ENCODE measurements around the gene PROM1. TPM values are rescaled to one million over a fixed set of nuclear protein-coding genes. Genes with fewer than 3 reads are reported as not detected.
A peak's percentile ranks its signal among the peaks of the same experiment; 100 is the strongest.

PROM1 gene
- polyA plus RNA-seq, 3 donors from 2014 or later: 0.11 to 0.16 TPM; not detected in 1

GRCh38 chr4:16090096-16090705, 6.4 kb upstream of the PROM1 start:
- no peaks in the 10 kb centered on the region for H3K4me1 Mint-ChIP-seq
- no peak overlapping the region for H3K4me3 Mint-ChIP-seq
- no peak overlapping the region for H3K27ac Mint-ChIP-seq
- H3K27me3 Mint-ChIP-seq (ENCODE audit: low read depth in 3 of 3): peaks cover 2 to 14% (median 11%) of the 10 kb centered on the region in 3 donors
- H3K9me3 Mint-ChIP-seq: no peaks in the 10 kb centered on the region
- no peaks in the 10 kb centered on the region for H3K36me3 Mint-ChIP-seq
- DNase-seq: no peak

DNA sequence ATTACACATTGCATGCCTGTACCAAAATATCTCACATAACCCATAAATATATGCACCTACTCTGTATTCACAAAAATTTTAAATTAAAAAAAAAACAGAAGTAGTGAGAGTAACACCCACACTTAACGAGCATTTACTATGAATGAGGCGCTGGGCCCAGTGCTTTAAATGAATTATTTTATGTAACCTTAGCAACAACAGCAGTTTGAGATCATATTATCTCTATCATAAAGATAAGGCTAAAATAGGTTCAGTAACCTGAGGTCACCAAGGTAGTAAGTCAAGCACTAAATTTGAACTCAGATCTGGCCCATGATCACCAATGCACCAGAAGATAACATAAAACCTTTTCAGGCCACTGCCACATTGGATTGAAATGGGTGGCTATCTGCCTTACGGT, 5.3 kb upstream of the PROM1 start:
- H3K36me3 Mint-ChIP-seq: no peaks in the 10 kb centered on the region
- no peak overlapping the region for H3K4me3 Mint-ChIP-seq
- H3K4me1 Mint-ChIP-seq: peaks cover 3 to 5% of the 10 kb centered on the region in 2 donors
- no peaks in the 10 kb centered on the region for H3K9me3 Mint-ChIP-seq
- H3K27ac Mint-ChIP-seq: no peak overlapping the region
- DNase-seq: no peak
- H3K27me3 Mint-ChIP-seq (ENCODE audit: low read depth in 3 of 3): peaks cover 7 to 23% (median 15%) of the 10 kb centered on the region in 3 donors

DNA sequence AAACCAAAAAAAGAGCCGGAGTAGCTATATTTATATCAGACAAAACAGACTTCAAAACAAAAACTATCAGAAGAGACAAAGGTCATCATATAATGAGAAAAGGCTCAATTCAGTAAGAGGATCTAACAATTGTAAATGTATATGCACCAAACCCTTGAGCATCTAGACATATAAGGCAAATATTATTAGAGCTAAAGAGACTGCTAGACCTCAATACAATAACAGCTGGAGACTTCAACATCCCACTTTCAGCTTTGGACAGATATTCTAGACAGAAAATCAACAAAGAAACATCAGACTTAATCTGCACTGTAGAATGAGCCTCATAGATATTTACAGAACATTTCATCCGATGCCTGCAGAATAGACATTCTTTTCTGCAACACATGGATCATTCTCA, 4.8 kb upstream of the PROM1 start:
- Mint-ChIP-seq H3K4me3 (no peak overlapping the region), H3K27me3 (ENCODE audit: low read depth in 3 of 3) (peaks cover 8 to 24% (median 19%) of the 10 kb centered on the region in 3 donors), H3K4me1 (peaks cover 6 to 9% of the 10 kb centered on the region in 2 donors), H3K9me3 (no peaks in the 10 kb centered on the region), H3K36me3 (no peaks in the 10 kb centered on the region), H3K27ac (no peak overlapping the region)
- DNase-seq: no peak

DNA sequence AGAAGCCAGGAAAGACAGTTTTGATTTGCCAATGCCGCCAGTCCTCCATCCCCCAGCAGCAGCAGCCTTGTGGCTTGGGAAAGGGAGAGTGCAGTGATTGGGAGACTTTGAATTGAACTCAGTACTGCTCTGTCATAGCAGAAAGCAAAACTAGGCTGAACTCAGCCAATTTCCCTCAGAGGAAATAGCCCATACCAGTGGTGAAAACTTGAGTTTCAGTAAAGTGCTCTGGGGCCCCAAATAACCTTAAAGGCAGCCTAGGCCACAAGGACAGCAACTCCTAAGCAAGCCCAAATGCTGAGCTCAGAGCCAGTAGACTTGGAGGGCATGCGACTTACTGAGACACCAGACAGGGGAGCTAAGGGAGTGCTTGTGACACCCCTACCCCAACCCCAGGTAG, 2.0 kb upstream of the PROM1 start:
- Mint-ChIP-seq H3K9me3 (no peaks in the 10 kb centered on the region), H3K4me1 (peaks cover 19 to 26% of the 10 kb centered on the region in 2 donors), H3K27ac (no peak overlapping the region), H3K36me3 (no peaks in the 10 kb centered on the region), H3K4me3 (no peak overlapping the region), H3K27me3 (ENCODE audit: low read depth in 3 of 3) (peaks cover 11 to 31% (median 26%) of the 10 kb centered on the region in 3 donors)
- DNase-seq: no peak

DNA sequence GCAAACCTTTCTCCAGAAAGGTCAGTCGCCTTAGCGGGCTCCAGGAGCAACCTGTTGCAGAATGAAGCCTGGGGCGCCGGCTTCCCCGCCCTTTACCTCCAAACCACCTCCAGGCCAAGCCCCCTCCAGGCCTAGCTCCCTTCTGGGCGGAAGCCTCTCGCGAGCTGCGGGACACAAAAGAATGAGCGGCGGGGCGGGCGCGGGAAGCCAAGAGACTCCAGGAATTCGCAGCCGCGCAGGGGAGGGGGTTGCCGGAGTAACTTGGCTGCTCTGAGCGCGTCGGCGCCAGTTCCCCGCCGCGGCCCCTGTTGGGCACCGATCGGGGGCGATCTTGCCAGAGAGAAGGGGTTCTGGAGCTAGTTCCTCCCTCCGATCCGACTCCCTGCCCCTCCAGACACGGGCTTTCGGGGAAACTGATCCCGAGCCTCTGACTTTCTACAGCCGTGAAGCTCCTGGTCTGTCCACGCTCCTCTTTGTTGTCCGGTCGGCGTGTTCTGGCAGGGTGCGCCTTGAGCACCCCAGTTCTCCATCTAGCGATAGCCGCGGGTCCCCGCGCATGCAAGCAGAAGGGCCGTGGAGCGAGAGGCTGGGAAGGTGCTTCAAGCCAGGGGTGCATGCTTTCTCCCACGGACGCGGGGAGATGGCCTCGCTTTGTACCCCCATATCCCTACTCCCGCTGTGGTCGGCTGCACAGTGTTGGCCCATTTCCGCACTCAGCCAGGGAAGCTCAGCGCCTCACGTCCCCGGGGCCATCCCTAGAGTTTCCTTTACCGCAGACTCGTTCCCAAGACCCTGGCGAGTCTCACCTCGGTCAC, 1.2 kb downstream of the PROM1 start:
- DNase-seq: peak in 1 of 3 donors; percentile 6
- H3K4me3 Mint-ChIP-seq: peak overlapping the region; percentile 18 to 70 (median 38)
- H3K27me3 Mint-ChIP-seq (ENCODE audit: low read depth in 3 of 3): peaks cover 11 to 41% (median 34%) of the 10 kb centered on the region in 3 donors
- no peaks in the 10 kb centered on the region for H3K9me3 Mint-ChIP-seq
- peaks cover 19 to 26% of the 10 kb centered on the region in 2 donors for H3K4me1 Mint-ChIP-seq
- no peak overlapping the region for H3K27ac Mint-ChIP-seq
- no peaks in the 10 kb centered on the region for H3K36me3 Mint-ChIP-seq

DNA sequence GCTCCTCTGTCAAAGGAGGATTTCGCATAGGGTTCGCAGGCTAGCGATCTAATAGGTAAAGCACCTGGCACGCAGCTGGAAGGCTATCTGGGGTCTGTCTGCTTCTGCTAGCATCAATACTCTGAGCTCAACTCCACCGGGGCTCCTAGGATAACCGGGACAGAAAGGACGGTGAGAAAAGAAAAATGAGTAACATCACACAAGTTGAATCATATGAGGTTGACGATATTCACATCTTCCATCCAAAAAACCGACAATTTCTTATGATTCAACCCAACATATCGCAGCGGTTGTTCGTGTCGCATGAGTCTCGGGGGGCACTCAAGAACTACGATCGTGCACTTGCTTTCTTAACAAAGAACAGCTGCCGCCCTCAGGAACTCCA, 1.8 kb downstream of the PROM1 start:
- no peak overlapping the region for H3K27ac Mint-ChIP-seq
- peaks cover 9 to 41% (median 34%) of the 10 kb centered on the region in 3 donors for H3K27me3 Mint-ChIP-seq (ENCODE audit: low read depth in 3 of 3)
- peaks cover 19 to 26% of the 10 kb centered on the region in 2 donors for H3K4me1 Mint-ChIP-seq

GRCh38 chr4:16079046-16079445, 4.8 kb downstream of the PROM1 start:
- no peak overlapping the region for H3K27ac Mint-ChIP-seq
- peaks cover 6 to 27% (median 26%) of the 10 kb centered on the region in 3 donors for H3K27me3 Mint-ChIP-seq (ENCODE audit: low read depth in 3 of 3)
- H3K4me3 Mint-ChIP-seq: no peak overlapping the region
- DNase-seq: no peak
- no peaks in the 10 kb centered on the region for H3K9me3 Mint-ChIP-seq
- H3K4me1 Mint-ChIP-seq: peaks cover 15 to 20% of the 10 kb centered on the region in 2 donors
- no peaks in the 10 kb centered on the region for H3K36me3 Mint-ChIP-seq

More for the DNA sequence above, 1.8 kb downstream of the PROM1 start:
- Mint-ChIP-seq H3K9me3 (no peaks in the 10 kb centered on the region), H3K4me3 (peak overlapping the region; percentile 11 to 70 (median 34)), H3K36me3 (no peaks in the 10 kb centered on the region)
- no peak for DNase-seq

- Mint-ChIP-seq H3K4me3 (no peak overlapping the region), H3K27me3 (ENCODE audit: low read depth in 3 of 3) (peaks cover 6 to 25% (median 23%) of the 10 kb centered on the region in 3 donors), H3K36me3 (no peaks in the 10 kb centered on the region), H3K4me1 (peaks cover 13 to 17% of the 10 kb centered on the region in 2 donors), H3K9me3 (no peaks in the 10 kb centered on the region), H3K27ac (no peak overlapping the region)
- DNase-seq: no peak
Measured at GRCh38 chr4:16078195-16078760, 5.5 kb downstream of the PROM1 start.

GRCh38 chr4:16077786-16078185, 6.0 kb downstream of the PROM1 start:
- Mint-ChIP-seq H3K4me1 (peaks cover 10 to 15% of the 10 kb centered on the region in 2 donors), H3K36me3 (no peaks in the 10 kb centered on the region), H3K4me3 (no peak overlapping the region), H3K27ac (no peak overlapping the region), H3K27me3 (ENCODE audit: low read depth in 3 of 3) (peaks cover 6 to 23% (median 21%) of the 10 kb centered on the region in 3 donors), H3K9me3 (no peaks in the 10 kb centered on the region)
- no peak for DNase-seq

DNA sequence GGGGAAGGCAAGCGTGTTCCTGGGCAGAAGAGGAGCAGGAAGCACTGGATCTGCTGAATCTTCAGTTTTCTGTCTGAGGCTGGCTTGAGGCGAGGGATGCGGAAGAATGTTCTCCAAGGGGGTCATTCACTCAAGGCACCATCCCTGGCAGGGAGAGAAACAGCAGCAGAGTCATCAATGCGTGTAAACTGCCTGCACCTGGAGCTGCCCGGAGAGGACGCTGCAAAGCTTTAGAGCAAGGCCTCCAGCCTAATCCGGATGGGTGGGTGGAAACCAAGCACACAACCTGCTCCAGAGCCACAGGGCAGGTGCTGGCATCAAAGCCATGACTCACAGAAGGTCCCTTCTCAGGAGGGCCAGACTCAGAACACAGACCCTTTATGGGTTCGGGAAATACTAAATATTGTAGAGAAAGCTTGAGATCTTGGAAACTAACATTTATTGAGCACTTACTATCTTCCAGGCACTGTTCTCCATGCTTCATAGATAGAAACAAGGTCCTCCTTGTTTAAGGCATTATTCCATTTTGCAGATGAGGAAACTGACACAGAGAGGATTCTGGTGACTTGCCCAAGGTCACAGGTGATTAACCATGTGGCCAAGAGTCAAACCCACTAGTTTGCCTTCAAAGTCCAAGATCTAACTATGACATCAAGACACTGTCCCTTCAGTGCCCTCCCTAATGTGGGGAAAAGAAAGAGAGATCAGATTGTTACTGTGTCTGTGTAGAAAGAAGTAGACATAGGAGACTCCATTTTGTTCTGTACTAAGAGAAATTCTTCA, 7.7 kb downstream of the PROM1 start:
- H3K27me3 Mint-ChIP-seq (ENCODE audit: low read depth in 3 of 3): peaks cover 3 to 18% (median 18%) of the 10 kb centered on the region in 3 donors

GRCh38 chr4:16075061-16075460, 8.8 kb downstream of the PROM1 start:
- H3K27me3 Mint-ChIP-seq (ENCODE audit: low read depth in 3 of 3): peaks cover 3 to 16% (median 14%) of the 10 kb centered on the region in 3 donors
- no peaks in the 10 kb centered on the region for H3K36me3 Mint-ChIP-seq
- no peaks in the 10 kb centered on the region for H3K9me3 Mint-ChIP-seq
- H3K27ac Mint-ChIP-seq: no peak overlapping the region
- H3K4me3 Mint-ChIP-seq: no peak overlapping the region
- no peak for DNase-seq
- H3K4me1 Mint-ChIP-seq: no peaks in the 10 kb centered on the region

More for the DNA sequence above, 7.7 kb downstream of the PROM1 start:
- no peak for DNase-seq
- H3K27ac Mint-ChIP-seq: no peak overlapping the region
- no peaks in the 10 kb centered on the region for H3K36me3 Mint-ChIP-seq
- H3K4me1 Mint-ChIP-seq: no peaks in the 10 kb centered on the region
- no peaks in the 10 kb centered on the region for H3K9me3 Mint-ChIP-seq
- H3K4me3 Mint-ChIP-seq: no peak overlapping the region

- no peaks in the 10 kb centered on the region for H3K36me3 Mint-ChIP-seq
- no peaks in the 10 kb centered on the region for H3K9me3 Mint-ChIP-seq
- H3K27me3 Mint-ChIP-seq (ENCODE audit: low read depth in 3 of 3): peaks cover 2 to 5% (median 5%) of the 10 kb centered on the region in 3 donors
Measured at GRCh38 chr4:16072168-16072567, 11.7 kb downstream of the PROM1 start.

GRCh38 chr4:16070203-16070602, 13.6 kb downstream of the PROM1 start:
- no peak overlapping the region for H3K4me3 Mint-ChIP-seq
- H3K4me1 Mint-ChIP-seq: no peaks in the 10 kb centered on the region
- H3K9me3 Mint-ChIP-seq: no peaks in the 10 kb centered on the region
- peaks cover 0 to 5% (median 2%) of the 10 kb centered on the region in 3 donors for H3K27me3 Mint-ChIP-seq (ENCODE audit: low read depth in 3 of 3)
- no peaks in the 10 kb centered on the region for H3K36me3 Mint-ChIP-seq
- H3K27ac Mint-ChIP-seq: no peak overlapping the region
- no peak for DNase-seq

More at GRCh38 chr4:16072168-16072567, 11.7 kb downstream of the PROM1 start:
- DNase-seq: no peak
- no peak overlapping the region for H3K4me3 Mint-ChIP-seq
- no peaks in the 10 kb centered on the region for H3K4me1 Mint-ChIP-seq
- no peak overlapping the region for H3K27ac Mint-ChIP-seq
